ENCODE results near the gene CILP2. TPM values are rescaled to one million over a fixed set of nuclear protein-coding genes. Genes with fewer than 3 reads are reported as not detected.

Gene CILP2
- total and polyA plus RNA-seq, 2 of the 8 experiments (the other 6 are each of a cell fraction or from before 2014, with no cell fraction given) = 4.4 to 5.8 TPM

DNA sequence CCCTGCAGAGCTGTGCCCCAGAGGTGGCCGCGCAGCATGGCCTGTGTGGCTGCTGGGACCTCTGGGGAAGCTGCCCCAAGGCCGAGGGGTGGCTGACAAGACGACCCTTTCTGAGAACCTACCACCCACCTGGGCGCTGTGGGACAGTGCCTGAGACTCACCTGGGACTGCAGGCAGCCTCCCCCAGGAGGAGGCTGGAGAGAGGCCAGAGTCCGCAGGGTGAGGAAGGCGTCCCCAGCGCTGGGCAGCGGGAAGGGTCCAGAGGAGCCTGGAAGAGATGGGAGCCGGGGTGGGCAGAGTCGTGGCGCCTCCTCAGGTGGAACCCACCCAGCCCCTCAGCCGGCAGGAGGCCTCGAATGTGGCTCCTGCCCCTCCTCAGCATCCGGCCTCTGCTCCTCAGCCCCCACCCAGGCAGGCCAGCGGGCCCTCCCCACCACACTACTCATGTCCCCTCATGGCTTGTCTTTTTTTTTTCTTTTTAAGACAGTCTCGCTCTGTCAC, 25.3 kb downstream of the CILP2 start:
- no peak overlapping the region for H2BK12ac ChIP-seq (ENCODE audit: low read depth, low read length)
- H3K4me1 ChIP-seq (replicated peaks in 1 of 4; ENCODE audit: control insufficient read depth in 3 of 4, insufficient read depth in 4 of 4, low read length in 3 of 4) = peaks cover 0 to 4% (median 0%) of the 10 kb centered on the region in 4 experiments; a peak in 2 of 7 replicates
- no peak overlapping the region for H2AFZ ChIP-seq (ENCODE audit: low read length)
- no peak overlapping the region for H2AK5ac ChIP-seq (ENCODE audit: low read depth, low read length)
- no peak for TF ChIP-seq SRF (IDR thresholded peaks at IDR 0.05; ENCODE audit: low read depth, low read length)
- H3K79me1 ChIP-seq (ENCODE audit: low read depth, low read length) = no peaks in the 10 kb centered on the region
- H2BK120ac ChIP-seq (replicated peaks; ENCODE audit: low read depth, low read length) = no peak overlapping the region
- DNase-seq (ENCODE audit: low read depth in 1 of 2, low spot score in 2 of 2) = no peak
- H3K36me3 ChIP-seq (ENCODE audit: control insufficient read depth in 2 of 4, insufficient read depth in 4 of 4, low read length in 3 of 4) = no peaks in the 10 kb centered on the region
- H3K27ac ChIP-seq (ENCODE audit: low read depth, low read length) = no peak overlapping the region
- H3K27me3 ChIP-seq (replicated peaks in 1 of 4; ENCODE audit: control insufficient read depth in 3 of 4, extremely low read depth in 1 of 4, insufficient read depth in 3 of 4, low read length in 3 of 4) = no peaks in the 10 kb centered on the region
- CTCF ChIA-PET (ENCODE audit: partially characterized antibody) = interaction anchor here (0.7 to 20.0 kb wide), 6 partner anchors 13 to 76 kb away, joined by 3 to 223 read pairs (median 4); no protein-coding TSS in a partner anchor
- POLR2A ChIA-PET (ENCODE audit: partially characterized antibody) = interaction anchor here (0.8 kb wide), 1 partner anchor 89 kb away, joined by 3 read pairs; no protein-coding TSS in a partner anchor
- no peak overlapping the region for H3K4me3 ChIP-seq (ENCODE audit: extremely low read depth in 1 of 4, insufficient read depth in 2 of 4, low read depth in 3 of 4, low read length in 4 of 4)
- H2BK15ac ChIP-seq (ENCODE audit: low read length) = no peak overlapping the region
- H3K14ac ChIP-seq (ENCODE audit: insufficient read length) = no peak overlapping the region
- WGBS, 2 experiments (ENCODE audit: extremely low coverage in 1 of 2, insufficient coverage in 1 of 2, insufficient read length in 1 of 2, insufficient replicate concordance in 2 of 2, low coverage in 1 of 2, low lambda C conversion rate in 2 of 2, missing lambda C conversion rate in 1 of 2) = 88% methylated on average over 15 of the region's 17 CpGs; no CpG with 5 or more reads in 1 of the 2 experiments
- H4K91ac ChIP-seq (replicated peaks; ENCODE audit: insufficient read length, low read length) = no peak overlapping the region
- no peak overlapping the region for H3K9ac ChIP-seq (replicated peaks in 1 of 4; ENCODE audit: extremely low read depth in 1 of 4, low read depth in 3 of 4, low read length in 3 of 4)
- H4K8ac ChIP-seq (ENCODE audit: extremely low read depth, insufficient read depth, low read length) = peak overlapping the region; percentile 29; the same call in 1 of the 2 replicates
- H3K56ac ChIP-seq (replicated peaks; ENCODE audit: insufficient read length, low read depth, low read length) = no peak overlapping the region
- H3K4ac ChIP-seq (replicated peaks; ENCODE audit: insufficient read length, low read depth, low read length) = no peak overlapping the region
- no peak for FAIRE-seq
- no peak overlapping the region for H3K18ac ChIP-seq (ENCODE audit: extremely low read depth, low read length)
- no peaks in the 10 kb centered on the region for H3K9me3 ChIP-seq (ENCODE audit: insufficient read depth in 2 of 2, low read depth in 1 of 2, low read length in 1 of 2)
- no peak overlapping the region for H3K23ac ChIP-seq (ENCODE audit: insufficient read length)
- H3K4me2 ChIP-seq (ENCODE audit: insufficient read depth in 1 of 2, low read depth in 2 of 2, low read length in 2 of 2) = no peak overlapping the region
- H4K5ac ChIP-seq (ENCODE audit: insufficient read length, low read depth, low read length) = no peak overlapping the region
- no peaks in the 10 kb centered on the region for H3K79me2 ChIP-seq (ENCODE audit: control insufficient read depth in 1 of 2, insufficient read depth in 2 of 2, low read length in 2 of 2)
- H4K20me1 ChIP-seq (replicated peaks in 1 of 2; ENCODE audit: control insufficient read depth in 1 of 2, insufficient read depth in 2 of 2, low read length in 2 of 2) = no peaks in the 10 kb centered on the region
- H2BK20ac ChIP-seq (ENCODE audit: low read length) = no peak overlapping the region
- no peaks in the 10 kb centered on the region for H3K23me2 ChIP-seq (ENCODE audit: low read depth, low read length)
- H2BK5ac ChIP-seq (ENCODE audit: low read depth, low read length) = 0 out of 2 replicates have a peak overlapping the region, but pooled peaks have one; percentile 12

All from H1 (cell line).